Caco-2 (cell line): ENCODE measurements around the gene S100Z. TPM values are rescaled to one million over a fixed set of nuclear protein-coding genes. Genes with fewer than 3 reads are reported as not detected.

Experiments used
- BruUV-seq: library from RNA; stranded (reverse); fragments of 400-500 nt; replicated peaks from 2 replicates; lab custom pipeline; 2021; lab: Mats Ljungman, UMichigan
- CTCF ChIA-PET: fragments of 300-600 bp; sonication (Branson Sonifier 250); formaldehyde crosslinking; loops from one replicate; lab custom pipeline; 2022; ENCODE audit warnings: antibody characterized with exemption; lab: Charles Lee
- POLR2A ChIA-PET: fragments of 300-600 bp; sonication (Branson Sonifier 250); formaldehyde crosslinking; loops from one replicate; lab custom pipeline; 2022; ENCODE audit warnings: antibody characterized with exemption; lab: Charles Lee
- DNase-seq, 2 experiments: peaks; one replicate each; pipeline versions ENCODE4 v3.0.0 to v3.0.0-alpha.2; 2020 to 2022
- H3K27me3 ChIP-seq: replicated peaks from 2 replicates; pipeline ENCODE4 v1.6.0; 2011; ENCODE audit warnings: low read length; ENCODE audit not compliant: control insufficient read depth, insufficient read depth
- H3K36me3 ChIP-seq: 2 replicates; pipeline ENCODE4 v1.5.1; 2011; ENCODE audit warnings: low read length; ENCODE audit not compliant: control insufficient read depth, insufficient read depth
- H3K4me1 ChIP-seq: fragments of 250-450 bp; sonication (Bioruptor Pico); 2 replicates; pipeline ENCODE4 v1.5.1; 2020; ENCODE audit warnings: mild to moderate bottlenecking
- H3K4me3 ChIP-seq: 2 replicates; pipeline ENCODE4 v1.5.1; 2011; ENCODE audit warnings: low read depth, mild to moderate bottlenecking, control low read depth, low read length
- H3K9me3 ChIP-seq: fragments of 250-450 bp; sonication (Bioruptor Pico); 2 replicates; pipeline ENCODE4 v1.5.1; 2020; ENCODE audit warnings: mild to moderate bottlenecking, moderate library complexity
- H3K27ac Mint-ChIP-seq: one replicate; pipeline ENCODE4 v1.8.0; 2022; ENCODE audit warnings: mixed read lengths; ENCODE audit not compliant: unreplicated experiment
- H3K27me3 Mint-ChIP-seq: one replicate; pipeline ENCODE4 v1.8.0; 2022; ENCODE audit warnings: mixed read lengths; ENCODE audit not compliant: insufficient read depth, unreplicated experiment
- H3K36me3 Mint-ChIP-seq: one replicate; pipeline ENCODE4 v1.8.0; 2022; ENCODE audit warnings: mild to moderate bottlenecking, mixed read lengths; ENCODE audit not compliant: insufficient read depth, unreplicated experiment
- H3K4me1 Mint-ChIP-seq: one replicate; pipeline ENCODE4 v1.8.0; 2022; ENCODE audit warnings: low read depth, mixed read lengths; ENCODE audit not compliant: unreplicated experiment
- H3K4me3 Mint-ChIP-seq: one replicate; pipeline ENCODE4 v1.8.0; 2022; ENCODE audit warnings: mild to moderate bottlenecking, moderate library complexity, mixed read lengths; ENCODE audit not compliant: unreplicated experiment
- H3K9me3 Mint-ChIP-seq: one replicate; pipeline ENCODE4 v1.8.0; 2022; ENCODE audit warnings: mixed read lengths; ENCODE audit not compliant: unreplicated experiment
- CTCF ChIP-seq, 2 experiments: fragments of 200-600 bp in 1 of 2; IDR thresholded peaks; 1 replicate in 1 of 2; 2 replicates in 1 of 2; pipeline versions ENCODE4 v1.5.1 to v1.8.0; 2011 to 2022; ENCODE audit warnings: antibody characterized with exemption in 1 of 2, control low read depth in 1 of 2, inconsistent platforms in 1 of 2, low read depth in 1 of 2, low read length in 1 of 2, mild to moderate bottlenecking in 1 of 2, moderate library complexity in 1 of 2; ENCODE audit not compliant: insufficient read depth in 1 of 2, severe bottlenecking in 1 of 2, unreplicated experiment in 1 of 2
- intact Hi-C: fragments of 100-400 bp; cut with micrococcal nuclease; formaldehyde crosslinking; loops from one replicate; pipeline ENCODE4 v1.10.0; 2022; ENCODE audit not compliant: unreplicated experiment
- total RNA-seq: library from RNA; stranded (reverse); gene quantifications from 2 replicates; pipeline ENCODE4 v1.2.3, GENCODE V29; 2022

Gene S100Z
- total RNA-seq, 1 experiment from 2014 or later, result 0.66 TPM

GRCh38 chr5:76805821-76806505, 43.9 kb upstream of the S100Z start:
- Histone ChIP-seq H3K4me3 (peak overlapping the region; percentile 3; the same call in 1 of the 2 replicates), H3K4me1 (peaks cover 58% of the 10 kb centered on the region), H3K9me3 (no peaks in the 10 kb centered on the region), H3K36me3 (no peaks in the 10 kb centered on the region), H3K27me3 (no peaks in the 10 kb centered on the region)
- intact Hi-C loops, result loop anchor here (1.0 to 2.0 kb wide), 3 partner anchors 13 to 21 kb away; partner anchors contain the start of gene F2RL1
- H3K27ac Mint-ChIP-seq, result peak overlapping the region; percentile 80
- no TSS peak for BruUV-seq
- peaks cover 13% of the 10 kb centered on the region for H3K36me3 Mint-ChIP-seq
- no peaks in the 10 kb centered on the region for H3K9me3 Mint-ChIP-seq
- no peaks in the 10 kb centered on the region for H3K27me3 Mint-ChIP-seq
- ChIA-PET POLR2A (interaction anchor here (0.6 to 3.6 kb wide), 2 partner anchors 13 to 122 kb away, joined by 3 to 35 read pairs; partner anchors contain the start of gene F2RL1), CTCF (interaction anchor here (0.7 to 1.4 kb wide), 5 partner anchors 11 to 31 kb away, joined by 3 to 10 read pairs (median 3); partner anchors contain the start of gene F2RL1)
- no peak for TF ChIP-seq CTCF (IDR thresholded peaks at IDR 0.05; ENCODE audit: insufficient read depth in 1 of 2, low read depth in 1 of 2, low read length in 1 of 2, severe bottlenecking in 1 of 2, unreplicated experiment in 1 of 2)
- peaks cover 26% of the 10 kb centered on the region for H3K4me1 Mint-ChIP-seq
- H3K4me3 Mint-ChIP-seq, result peak overlapping the region; percentile 47
- DNase-seq, result peak; percentile 76 to 77

GRCh38 chr5:76807296-76807695, 42.5 kb upstream of the S100Z start:
- Histone ChIP-seq H3K36me3 (no peaks in the 10 kb centered on the region), H3K4me1 (peaks cover 45% of the 10 kb centered on the region), H3K4me3 (no peak overlapping the region), H3K9me3 (no peaks in the 10 kb centered on the region), H3K27me3 (no peaks in the 10 kb centered on the region)
- POLR2A ChIA-PET, result interaction anchor here (3.6 kb wide), 1 partner anchor 12 kb away, joined by 35 read pairs; the partner anchor contains the start of gene F2RL1
- DNase-seq, result no peak
- CTCF ChIA-PET, result interaction anchor here (0.6 to 1.2 kb wide), 2 partner anchors 11 to 968 kb away, joined by 3 read pairs; partner anchors contain the start of gene F2RL1
- H3K4me1 Mint-ChIP-seq, result peaks cover 14% of the 10 kb centered on the region
- peak overlapping the region; percentile 35 for H3K27ac Mint-ChIP-seq
- no peak overlapping the region for H3K4me3 Mint-ChIP-seq
- H3K9me3 Mint-ChIP-seq, result no peaks in the 10 kb centered on the region
- no peak for TF ChIP-seq CTCF (IDR thresholded peaks at IDR 0.05; ENCODE audit: insufficient read depth in 1 of 2, low read depth in 1 of 2, low read length in 1 of 2, severe bottlenecking in 1 of 2, unreplicated experiment in 1 of 2)
- intact Hi-C loops, result loop anchor here (2.0 kb wide), 1 partner anchor 16 kb away; no protein-coding TSS in a partner anchor
- BruUV-seq, result no TSS peak
- H3K27me3 Mint-ChIP-seq, result no peaks in the 10 kb centered on the region
- peaks cover 6% of the 10 kb centered on the region for H3K36me3 Mint-ChIP-seq

GRCh38 chr5:76808141-76808691, 41.6 kb upstream of the S100Z start:
- no peaks in the 10 kb centered on the region for H3K27me3 ChIP-seq
- TF ChIP-seq CTCF (IDR thresholded peaks at IDR 0.05; ENCODE audit: insufficient read depth in 1 of 2, low read depth in 1 of 2, low read length in 1 of 2, severe bottlenecking in 1 of 2, unreplicated experiment in 1 of 2), result no peak
- Mint-ChIP-seq H3K9me3 (no peaks in the 10 kb centered on the region), H3K4me3 (peak overlapping the region; percentile 9), H3K36me3 (peaks cover 6% of the 10 kb centered on the region), H3K27me3 (no peaks in the 10 kb centered on the region), H3K4me1 (peaks cover 14% of the 10 kb centered on the region), H3K27ac (peak overlapping the region; percentile 91)
- DNase-seq, result no peak
- intact Hi-C loops, result no loop called here
- no TSS peak for BruUV-seq
- H3K4me1 ChIP-seq, result peaks cover 45% of the 10 kb centered on the region
- POLR2A ChIA-PET, result interaction anchor here (3.6 kb wide), 1 partner anchor 11 kb away, joined by 35 read pairs; the partner anchor contains the start of gene F2RL1
- no peaks in the 10 kb centered on the region for H3K9me3 ChIP-seq
- no peak overlapping the region for H3K4me3 ChIP-seq
- CTCF ChIA-PET, result interaction anchor here (1.2 kb wide), 1 partner anchor 10 kb away, joined by 3 read pairs; the partner anchor contains the start of gene F2RL1
- H3K36me3 ChIP-seq, result no peaks in the 10 kb centered on the region
